Measurements from ENCODE around the gene LARGE1.
"Not testable (repeated sequence)": the region's sequence is repeated elsewhere in the genome, so short reads cannot be mapped to it uniquely, and the experiment has no call there.

Gene LARGE1

GRCh38 chr22:33510429-33510904 is 409.8 kb downstream of the LARGE1 start:
- no peak for FAIRE-seq

- FAIRE-seq, result no peak
Measured at GRCh38 chr22:33504941-33505625, 415.2 kb downstream of the LARGE1 start.

GRCh38 chr22:33496112-33496511 is 424.2 kb downstream of the LARGE1 start:
- no peak for FAIRE-seq

GRCh38 chr22:33493476-33494205 is 426.6 kb downstream of the LARGE1 start:
- FAIRE-seq, result no peak

GRCh38 chr22:33492210-33492651 is 428.0 kb downstream of the LARGE1 start:
- FAIRE-seq, result no peak

GRCh38 chr22:33487041-33487716 is 433.1 kb downstream of the LARGE1 start:
- FAIRE-seq, result no peak

- FAIRE-seq, result no peak
Measured at GRCh38 chr22:33481550-33481949, 438.7 kb downstream of the LARGE1 start.

- no peak for FAIRE-seq
Measured at GRCh38 chr22:33477120-33478111, 442.9 kb downstream of the LARGE1 start.

- FAIRE-seq, result no peak
Measured at GRCh38 chr22:33476716-33477115, 443.6 kb downstream of the LARGE1 start.

- FAIRE-seq, result no peak
Measured at GRCh38 chr22:33476206-33476605, 444.1 kb downstream of the LARGE1 start.

GRCh38 chr22:33474587-33474986 is 445.7 kb downstream of the LARGE1 start:
- FAIRE-seq, result no peak

- FAIRE-seq, result no peak
Measured at GRCh38 chr22:33472462-33473344, 447.6 kb downstream of the LARGE1 start.

GRCh38 chr22:33470456-33470855 is 449.8 kb downstream of the LARGE1 start:
- no peak for FAIRE-seq

GRCh38 chr22:33467620-33468095 is 452.6 kb downstream of the LARGE1 start:
- FAIRE-seq, result no peak

GRCh38 chr22:33467080-33467479 is 453.2 kb downstream of the LARGE1 start:
- no peak for FAIRE-seq

GRCh38 chr22:33465554-33465953 is 454.7 kb downstream of the LARGE1 start:
- FAIRE-seq, result no peak

GRCh38 chr22:33464698-33465097 is 455.6 kb downstream of the LARGE1 start:
- no peak for FAIRE-seq

GRCh38 chr22:33461698-33462434 is 458.4 kb downstream of the LARGE1 start:
- FAIRE-seq, result no peak

GRCh38 chr22:33461245-33461644 is 459.0 kb downstream of the LARGE1 start:
- FAIRE-seq, result not testable (repeated sequence)

GRCh38 chr22:33459137-33459536 is 461.1 kb downstream of the LARGE1 start:
- no peak for FAIRE-seq

All from TTC549 (cell line).